NCI-H82 treated with DMSO at 0.1 percent for 48 hours (cell line): ENCODE results near the gene OR56A3.

ENCODE experiments used
- DNase-seq: peaks from one replicate; lab custom pipeline; 2025; ENCODE audit not compliant: unreplicated experiment; lab: John Stamatoyannopoulos, UW

OR56A3 gene

GRCh38 chr11:5968394-5968793, 26.3 kb downstream of the OR56A3 start, which contains the start of gene OR56A5:
Gene OR56A5 (minus strand): TSS chr11:5968494. CDS start chr11:5968494, 0 bp downstream.
- DNase-seq, result no peak

- DNase-seq, result no peak
Measured at GRCh38 chr11:5973530-5973929, 31.5 kb downstream of the OR56A3 start.

- no peak for DNase-seq
Measured at GRCh38 chr11:5983443-5983842, 41.4 kb downstream of the OR56A3 start.

- DNase-seq, result no peak
Measured at GRCh38 chr11:5986885-5987284, 44.8 kb downstream of the OR56A3 start, which contains the start of gene OR52L1. Gene OR52L1 (minus strand): TSS chr11:5986985. CDS start chr11:5986930, 55 bp downstream.

- DNase-seq, result no peak
Measured at GRCh38 chr11:5989203-5989602, 47.2 kb downstream of the OR56A3 start.

- DNase-seq, result no peak
Measured at GRCh38 chr11:5992150-5992549, 50.1 kb downstream of the OR56A3 start.

- DNase-seq, result no peak
Measured at GRCh38 chr11:5992604-5993251, 50.7 kb downstream of the OR56A3 start.

GRCh38 chr11:5994791-5995190, 52.7 kb downstream of the OR56A3 start:
- no peak for DNase-seq
